RPMI7951 (cell line): ENCODE results near the gene CLEC3A. TPM values are rescaled to one million over a fixed set of nuclear protein-coding genes. Genes with fewer than 3 reads are reported as not detected.
"Not testable (repeated sequence)": the region's sequence is repeated elsewhere in the genome, so short reads cannot be mapped to it uniquely, and the experiment has no call there.

Experiments used
- DNase-seq: peaks from one replicate; pipeline ENCODE4 v3.0.0-alpha.2; 2012; ENCODE audit warnings: low read depth
- total RNA-seq: library from RNA; depleted of rRNA; stranded (reverse); fragments of >200 nt; shearing (Covaris generic); gene quantifications from 2 replicates; pipeline ENCODE4 v1.2.3, GENCODE V29; 2014; rRNA removed

Gene CLEC3A
- total RNA-seq, result 0.29 TPM in 1 of 2 replicates, not detected in the other

- DNase-seq, result no peak
Measured at GRCh38 chr16:78022347-78023060, at the start of gene CLEC3A. Gene CLEC3A, plus strand, starts transcription at chr16:78022548. Its CDS starts 79 bp downstream, at chr16:78022627.

GRCh38 chr16:77974883-77975282 is 47.5 kb upstream of the CLEC3A start:
- DNase-seq, result no peak

- DNase-seq, result no peak
Measured at GRCh38 chr16:77975942-77976341, 46.4 kb upstream of the CLEC3A start.

- DNase-seq, result no peak
Measured at GRCh38 chr16:77977339-77977738, 45.0 kb upstream of the CLEC3A start.

- no peak for DNase-seq
Measured at GRCh38 chr16:77985111-77985510, 37.2 kb upstream of the CLEC3A start.

- no peak for DNase-seq
Measured at GRCh38 chr16:77986011-77986740, 36.2 kb upstream of the CLEC3A start.

- DNase-seq, result no peak
Measured at GRCh38 chr16:77987810-77988209, 34.5 kb upstream of the CLEC3A start.

- DNase-seq, result no peak
Measured at GRCh38 chr16:77989846-77990245, 32.5 kb upstream of the CLEC3A start.

GRCh38 chr16:77991701-77992100 is 30.6 kb upstream of the CLEC3A start:
- DNase-seq, result no peak

GRCh38 chr16:77992381-77992780 is 30.0 kb upstream of the CLEC3A start:
- DNase-seq, result not testable (repeated sequence)

- DNase-seq, result peak; percentile 82
Measured at GRCh38 chr16:77993111-77993985, 29.0 kb upstream of the CLEC3A start.

- no peak for DNase-seq
Measured at GRCh38 chr16:77995843-77996455, 26.4 kb upstream of the CLEC3A start.

- no peak for DNase-seq
Measured at GRCh38 chr16:77998350-77999023, 23.9 kb upstream of the CLEC3A start.

GRCh38 chr16:78001451-78002025 is 20.8 kb upstream of the CLEC3A start:
- DNase-seq, result no peak

- peak; percentile 82 for DNase-seq
Measured at GRCh38 chr16:78002915-78003538, 19.3 kb upstream of the CLEC3A start.

- DNase-seq, result no peak
Measured at GRCh38 chr16:78004517-78004916, 17.8 kb upstream of the CLEC3A start.

GRCh38 chr16:78005881-78006280 is 16.5 kb upstream of the CLEC3A start:
- DNase-seq, result peak; percentile 21

GRCh38 chr16:78007121-78007520 is 15.2 kb upstream of the CLEC3A start:
- no peak for DNase-seq

- DNase-seq, result no peak
Measured at GRCh38 chr16:78024159-78024558, 1.8 kb downstream of the CLEC3A start.

GRCh38 chr16:78025631-78026030 is 3.3 kb downstream of the CLEC3A start:
- no peak for DNase-seq
